Neural progenitor cell (in vitro differentiated cells): ENCODE data around the gene NKD1. TPM values are rescaled to one million over a fixed set of nuclear protein-coding genes. Genes with fewer than 3 reads are reported as not detected.

Experiments
- DNase-seq: peaks from one replicate; pipeline ENCODE4 v3.0.0-alpha.2; 2016; ENCODE audit warnings: low spot score
- H2AFZ ChIP-seq: fragments of 200-600 bp; sonication (generic); replicated peaks from 2 replicates; pipeline ENCODE4 v1.6.1; 2016; ENCODE audit warnings: antibody characterized with exemption
- H3F3A ChIP-seq: fragments of 200-600 bp; sonication (generic); 2 replicates; pipeline ENCODE4 v1.6.1; 2016; ENCODE audit warnings: antibody characterized with exemption, low read depth
- H3K27ac ChIP-seq: fragments of 200-600 bp; sonication (generic); 2 replicates; pipeline ENCODE4 v1.5.1; 2016; ENCODE audit warnings: mild to moderate bottlenecking
- H3K27me3 ChIP-seq: fragments of 200-600 bp; sonication (generic); 2 replicates; pipeline ENCODE4 v1.6.1; 2016; ENCODE audit warnings: mild to moderate bottlenecking, moderate library complexity
- H3K36me3 ChIP-seq: fragments of 200-600 bp; sonication (generic); 2 replicates; pipeline ENCODE4 v1.5.1; 2016
- H3K4me1 ChIP-seq: fragments of 200-600 bp; sonication (generic); 2 replicates; pipeline ENCODE4 v1.6.1; 2016; ENCODE audit warnings: mixed run types
- H3K4me2 ChIP-seq: fragments of 200-600 bp; sonication (generic); 2 replicates; pipeline ENCODE4 v1.6.1; 2016
- H3K4me3 ChIP-seq: fragments of 200-600 bp; sonication (generic); 2 replicates; pipeline ENCODE4 v1.5.1; 2016
- H3K79me2 ChIP-seq: fragments of 200-600 bp; sonication (generic); 2 replicates; pipeline ENCODE4 v1.6.1; 2016; ENCODE audit warnings: low read depth
- H3K9ac ChIP-seq: fragments of 200-600 bp; sonication (generic); 2 replicates; pipeline ENCODE4 v1.6.1; 2016
- H3K9me3 ChIP-seq: fragments of 200-600 bp; sonication (generic); 2 replicates; pipeline ENCODE4 v1.5.1; 2016; ENCODE audit warnings: low read depth
- H4K20me1 ChIP-seq: fragments of 200-600 bp; sonication (generic); 2 replicates; pipeline ENCODE4 v1.6.1; 2016; ENCODE audit warnings: low read depth
- H3K27ac Mint-ChIP-seq: 3 replicates; pipeline ENCODE4 v1.8.0; 2021; ENCODE audit warnings: mixed read lengths
- H3K27me3 Mint-ChIP-seq: 2 replicates; pipeline ENCODE4 v1.8.0; 2022; ENCODE audit warnings: low read depth, mild to moderate bottlenecking, inconsistent platforms, moderate library complexity, mixed read lengths; ENCODE audit not compliant: insufficient read depth
- H3K36me3 Mint-ChIP-seq: 3 replicates; pipeline ENCODE4 v1.8.0; 2021; ENCODE audit warnings: mixed read lengths
- H3K4me1 Mint-ChIP-seq: 3 replicates; pipeline ENCODE4 v1.8.0; 2021; ENCODE audit warnings: mixed read lengths
- H3K4me3 Mint-ChIP-seq: 3 replicates; pipeline ENCODE4 v1.8.0; 2021; ENCODE audit warnings: mild to moderate bottlenecking, moderate library complexity, mixed read lengths
- H3K9me3 Mint-ChIP-seq: 3 replicates; pipeline ENCODE4 v1.8.0; 2020; ENCODE audit warnings: mixed read lengths
- CTCF ChIP-seq: fragments of 200-600 bp; sonication (generic); IDR thresholded peaks from 2 replicates; pipeline ENCODE4 v1.5.1; 2017; ENCODE audit warnings: antibody characterized with exemption, mild to moderate bottlenecking
- EZH2 ChIP-seq: fragments of 200-600 bp; sonication (generic); IDR thresholded peaks from 2 replicates; pipeline ENCODE4 v1.6.1; 2017; ENCODE audit warnings: antibody characterized with exemption, mild to moderate bottlenecking, moderate library complexity
- EZH2phosphoT487 ChIP-seq: fragments of 200-600 bp; sonication (generic); IDR thresholded peaks from 2 replicates; pipeline ENCODE4 v1.6.1; 2017; ENCODE audit warnings: antibody characterized with exemption
- total RNA-seq: library from RNA; depleted of rRNA; stranded (reverse); fragments of >200 nt; gene quantifications from 2 replicates; pipeline ENCODE4 v1.2.3, GENCODE V29; 2015; ENCODE audit warnings: low replicate concordance

The NKD1 gene
- total RNA-seq, 1 donor from 2014 or later = 5.3 TPM

DNA sequence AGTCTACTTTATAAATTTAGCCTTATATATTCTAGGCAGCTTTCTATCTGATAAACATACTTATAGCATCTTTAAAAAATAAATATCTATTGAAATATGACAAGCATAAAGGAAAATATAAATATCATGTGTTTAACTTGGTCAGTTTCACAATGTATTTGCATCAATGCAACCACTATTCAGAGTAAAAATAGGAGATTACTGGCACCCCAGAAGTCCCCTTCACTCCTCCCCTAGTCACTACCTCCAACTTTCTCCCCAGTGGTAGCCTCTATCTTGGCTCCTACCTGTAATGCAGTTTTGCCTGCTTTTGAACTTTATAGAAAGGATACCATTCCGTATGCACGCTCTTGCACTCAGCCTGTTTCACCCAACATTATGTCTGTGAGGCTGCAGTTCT is 142.0 kb downstream of the NKD1 start:
- Histone ChIP-seq H3K79me2 (no peaks in the 10 kb centered on the region), H3F3A (no peaks in the 10 kb centered on the region), H3K9me3 (no peaks in the 10 kb centered on the region), H2AFZ (no peak overlapping the region), H3K27ac (no peak overlapping the region), H4K20me1 (no peaks in the 10 kb centered on the region), H3K4me2 (no peak overlapping the region), H3K4me3 (no peak overlapping the region), H3K36me3 (no peaks in the 10 kb centered on the region), H3K27me3 (peaks cover 37% of the 10 kb centered on the region), H3K4me1 (no peaks in the 10 kb centered on the region), H3K9ac (no peak overlapping the region)
- Mint-ChIP-seq H3K36me3 (no peaks in the 10 kb centered on the region), H3K4me1 (peaks cover 5% of the 10 kb centered on the region), H3K9me3 (no peaks in the 10 kb centered on the region), H3K27ac (no peak overlapping the region), H3K27me3 (peaks cover 22% of the 10 kb centered on the region), H3K4me3 (no peak overlapping the region)
- DNase-seq = no peak
- TF ChIP-seq CTCF (no peak), EZH2phosphoT487 (no peak), EZH2 (no peak)

DNA sequence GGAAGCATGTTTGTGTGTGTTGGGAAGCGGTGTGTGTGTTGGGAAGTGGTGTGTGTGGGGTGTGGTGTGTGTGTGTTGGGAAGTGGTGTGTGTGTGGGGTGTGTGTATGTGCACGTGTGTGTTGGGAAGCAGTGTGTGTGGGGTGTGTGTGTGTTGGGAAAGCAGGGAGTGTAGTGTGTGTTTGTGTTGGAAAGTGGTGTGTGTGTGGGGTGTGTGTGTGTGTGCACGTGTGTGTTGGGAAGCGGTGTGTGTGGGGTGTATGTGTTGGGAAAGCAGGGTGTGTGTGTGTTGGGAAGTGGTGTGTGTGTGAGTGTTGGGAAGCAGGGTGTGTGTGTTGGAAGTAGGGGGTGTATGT is 144.4 kb downstream of the NKD1 start:
- H3K4me3 Mint-ChIP-seq = peak overlapping the region; percentile 76
- H3K27ac Mint-ChIP-seq = no peak overlapping the region
- TF ChIP-seq CTCF (no peak), EZH2phosphoT487 (no peak), EZH2 (no peak)

GRCh38 chr16:50692999-50693781 is 145.0 kb downstream of the NKD1 start, which contains the start of gene NOD2:
Gene NOD2 (plus strand): TSS chr16:50693606. CDS start chr16:50699496, 5,890 bp downstream.
- Mint-ChIP-seq H3K27ac (no peak within 1 kb of the TSS), H3K27me3 (peaks cover 22% of the 10 kb centered on the region), H3K9me3 (no peaks in the 10 kb centered on the region), H3K4me3 (peak within 1 kb of the TSS; percentile 76), H3K4me1 (peaks cover 24% of the 10 kb centered on the region), H3K36me3 (no peaks in the 10 kb centered on the region)
- H3K27ac ChIP-seq = no peak within 1 kb of the TSS
- peak within 1 kb of the TSS; percentile 80 for H2AFZ ChIP-seq
- no peak within 1 kb of the TSS for H3K9ac ChIP-seq
- peaks cover 19% of the 10 kb centered on the region for H3K4me1 ChIP-seq
- DNase-seq = peak; percentile 63
- H3K9me3 ChIP-seq = no peaks in the 10 kb centered on the region
- H3K4me3 ChIP-seq = peak within 1 kb of the TSS; percentile 44
- no peaks in the 10 kb centered on the region for H3F3A ChIP-seq
- TF ChIP-seq EZH2phosphoT487 (no peak), CTCF (no peak), EZH2 (no peak)
- H4K20me1 ChIP-seq = no peaks in the 10 kb centered on the region
- H3K79me2 ChIP-seq = no peaks in the 10 kb centered on the region
- H3K4me2 ChIP-seq = peak within 1 kb of the TSS; percentile 80
- H3K27me3 ChIP-seq = peaks cover 38% of the 10 kb centered on the region
- no peaks in the 10 kb centered on the region for H3K36me3 ChIP-seq

More for the DNA sequence above, 144.4 kb downstream of the NKD1 start:
- H3K27me3 ChIP-seq = peaks cover 38% of the 10 kb centered on the region
- H3K4me3 ChIP-seq = no peak overlapping the region
- no peaks in the 10 kb centered on the region for H4K20me1 ChIP-seq
- H3K4me1 Mint-ChIP-seq = peaks cover 19% of the 10 kb centered on the region
- H3K27ac ChIP-seq = no peak overlapping the region
- H3K9ac ChIP-seq = no peak overlapping the region
- no peaks in the 10 kb centered on the region for H3K9me3 Mint-ChIP-seq
- H3K36me3 Mint-ChIP-seq = no peaks in the 10 kb centered on the region
- H2AFZ ChIP-seq = no peak overlapping the region
- no peaks in the 10 kb centered on the region for H3K36me3 ChIP-seq
- H3F3A ChIP-seq = no peaks in the 10 kb centered on the region
- no peaks in the 10 kb centered on the region for H3K79me2 ChIP-seq
- H3K4me2 ChIP-seq = no peak overlapping the region
- peaks cover 19% of the 10 kb centered on the region for H3K4me1 ChIP-seq
- peaks cover 22% of the 10 kb centered on the region for H3K27me3 Mint-ChIP-seq
- no peaks in the 10 kb centered on the region for H3K9me3 ChIP-seq
- no peak for DNase-seq
